NT2/D1 (cell line): ENCODE data around the gene PTH2R.

Source experiments
- SUZ12 ChIP-seq: IDR thresholded peaks from 2 replicates; pipeline ENCODE4 v1.6.1; 2011; ENCODE audit not compliant: insufficient read length, insufficient read depth; ENCODE audit errors: extremely low read depth
- YY1 ChIP-seq: IDR thresholded peaks from 2 replicates; pipeline ENCODE4 v1.6.1; 2011; ENCODE audit not compliant: insufficient read length, insufficient read depth
- ZNF274 ChIP-seq: IDR thresholded peaks from 2 replicates; pipeline ENCODE4 v1.6.1; 2011; ENCODE audit warnings: mild to moderate bottlenecking, low read depth, low read length

DNA sequence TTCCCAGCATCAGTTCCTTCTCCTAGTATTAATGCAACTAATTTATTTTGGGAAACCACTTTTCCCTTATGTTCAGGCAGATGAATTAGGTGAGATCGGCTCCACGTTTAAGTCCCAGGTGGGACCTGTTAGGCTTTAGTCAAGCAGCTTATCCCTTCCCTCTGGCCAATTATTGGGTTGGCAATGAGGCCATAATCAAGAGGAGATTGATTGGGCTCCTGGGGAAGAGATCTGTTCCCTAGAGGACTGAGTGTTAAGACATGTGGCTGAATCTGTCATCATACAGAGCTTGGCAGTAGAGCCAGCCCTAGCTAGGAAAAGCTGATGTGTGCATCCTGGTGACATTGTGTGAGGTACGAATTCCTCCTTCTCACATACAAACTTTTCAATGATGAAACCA lies 104.4 kb downstream of the PTH2R start:
- TF ChIP-seq ZNF274 (no peak), SUZ12 (no peak), YY1 (no peak)
